ENCODE measurements around the gene SYNE3. TPM values are rescaled to one million over a fixed set of nuclear protein-coding genes. Genes with fewer than 3 reads are reported as not detected.

Gene SYNE3
- total and polyA plus RNA-seq, 10 of the 15 experiments (the other 5 are each of a cell fraction or from before 2014, with no cell fraction given) = 1.4 to 44.1 (median 13.4) TPM

DNA sequence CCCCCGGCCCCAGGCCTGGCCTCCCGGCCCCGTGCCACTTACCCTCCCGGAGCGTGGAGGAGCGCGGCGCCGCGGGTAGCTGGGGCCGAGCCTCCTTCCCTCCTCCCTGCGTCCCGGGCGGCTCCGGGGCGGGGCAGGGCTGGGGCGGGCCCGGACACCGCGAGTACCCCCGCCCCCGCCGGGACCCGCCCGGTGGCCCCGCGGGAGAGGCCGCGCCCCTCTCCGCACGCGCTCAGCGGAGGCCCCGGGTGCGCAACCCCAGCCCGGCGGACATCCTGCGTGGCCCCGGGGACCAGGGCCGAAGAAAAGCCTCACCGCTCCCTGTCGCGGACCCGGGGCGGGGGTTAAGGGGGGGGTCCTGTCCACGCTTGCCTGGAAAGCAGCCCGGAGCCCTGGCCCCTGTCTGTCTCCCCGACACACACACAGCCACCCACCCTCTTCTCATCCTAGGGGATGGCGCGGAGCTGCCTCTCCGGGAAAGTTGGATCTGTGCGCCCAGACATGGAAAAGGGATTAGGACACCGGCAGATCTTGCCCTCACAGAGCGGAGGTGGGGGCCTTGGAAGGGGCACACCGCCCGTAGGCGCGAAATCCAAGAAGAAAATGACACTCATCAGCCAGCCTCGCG is at the start of gene SYNE3 (continued):
- peak; percentile 21; the same call in 1 of the 2 replicates for TF ChIP-seq MXI1 (IDR thresholded peaks at IDR 0.05; ENCODE audit: low read depth, low read length)
- TF ChIP-seq ZBED1 (IDR thresholded peaks at IDR 0.05; ENCODE audit: borderline replicate concordance) = no peak
- TF ChIP-seq, protein P1, sequence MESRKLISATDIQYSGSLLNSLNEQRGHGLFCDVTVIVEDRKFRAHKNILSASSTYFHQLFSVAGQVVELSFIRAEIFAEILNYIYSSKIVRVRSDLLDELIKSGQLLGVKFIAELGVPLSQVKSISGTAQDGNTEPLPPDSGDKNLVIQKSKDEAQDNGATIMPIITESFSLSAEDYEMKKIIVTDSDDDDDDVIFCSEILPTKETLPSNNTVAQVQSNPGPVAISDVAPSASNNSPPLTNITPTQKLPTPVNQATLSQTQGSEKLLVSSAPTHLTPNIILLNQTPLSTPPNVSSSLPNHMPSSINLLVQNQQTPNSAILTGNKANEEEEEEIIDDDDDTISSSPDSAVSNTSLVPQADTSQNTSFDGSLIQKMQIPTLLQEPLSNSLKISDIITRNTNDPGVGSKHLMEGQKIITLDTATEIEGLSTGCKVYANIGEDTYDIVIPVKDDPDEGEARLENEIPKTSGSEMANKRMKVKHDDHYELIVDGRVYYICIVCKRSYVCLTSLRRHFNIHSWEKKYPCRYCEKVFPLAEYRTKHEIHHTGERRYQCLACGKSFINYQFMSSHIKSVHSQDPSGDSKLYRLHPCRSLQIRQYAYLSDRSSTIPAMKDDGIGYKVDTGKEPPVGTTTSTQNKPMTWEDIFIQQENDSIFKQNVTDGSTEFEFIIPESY (IDR thresholded peaks at IDR 0.05) = no peak
- no peak for TF ChIP-seq RCOR1 (conservative IDR thresholded peaks at IDR 0.05; ENCODE audit: low read depth, low read length)
- TF ChIP-seq EZH2 (IDR thresholded peaks at IDR 0.05; ENCODE audit: borderline replicate concordance, control insufficient read depth, low read depth, low read length) = no peak
- TF ChIP-seq BHLHE40 (IDR thresholded peaks at IDR 0.05; ENCODE audit: borderline replicate concordance in 1 of 2, low read depth in 2 of 2, low read length in 1 of 2) = peak; percentile 59 to 81; a peak in 3 of 4 replicates
- no peak for TF ChIP-seq CREB1 (IDR thresholded peaks at IDR 0.05; ENCODE audit: low read depth)
- peak in 1 of 2 experiments; percentile 74; a peak in 1 of 3 replicates for TF ChIP-seq EGR1 (IDR thresholded peaks at IDR 0.05; ENCODE audit: borderline replicate concordance in 1 of 2, low read depth in 2 of 2, low read length in 2 of 2)
- no peak for TF ChIP-seq E2F4 (IDR thresholded peaks at IDR 0.05; ENCODE audit: low read depth, low read length)
- TF ChIP-seq, protein P2, sequence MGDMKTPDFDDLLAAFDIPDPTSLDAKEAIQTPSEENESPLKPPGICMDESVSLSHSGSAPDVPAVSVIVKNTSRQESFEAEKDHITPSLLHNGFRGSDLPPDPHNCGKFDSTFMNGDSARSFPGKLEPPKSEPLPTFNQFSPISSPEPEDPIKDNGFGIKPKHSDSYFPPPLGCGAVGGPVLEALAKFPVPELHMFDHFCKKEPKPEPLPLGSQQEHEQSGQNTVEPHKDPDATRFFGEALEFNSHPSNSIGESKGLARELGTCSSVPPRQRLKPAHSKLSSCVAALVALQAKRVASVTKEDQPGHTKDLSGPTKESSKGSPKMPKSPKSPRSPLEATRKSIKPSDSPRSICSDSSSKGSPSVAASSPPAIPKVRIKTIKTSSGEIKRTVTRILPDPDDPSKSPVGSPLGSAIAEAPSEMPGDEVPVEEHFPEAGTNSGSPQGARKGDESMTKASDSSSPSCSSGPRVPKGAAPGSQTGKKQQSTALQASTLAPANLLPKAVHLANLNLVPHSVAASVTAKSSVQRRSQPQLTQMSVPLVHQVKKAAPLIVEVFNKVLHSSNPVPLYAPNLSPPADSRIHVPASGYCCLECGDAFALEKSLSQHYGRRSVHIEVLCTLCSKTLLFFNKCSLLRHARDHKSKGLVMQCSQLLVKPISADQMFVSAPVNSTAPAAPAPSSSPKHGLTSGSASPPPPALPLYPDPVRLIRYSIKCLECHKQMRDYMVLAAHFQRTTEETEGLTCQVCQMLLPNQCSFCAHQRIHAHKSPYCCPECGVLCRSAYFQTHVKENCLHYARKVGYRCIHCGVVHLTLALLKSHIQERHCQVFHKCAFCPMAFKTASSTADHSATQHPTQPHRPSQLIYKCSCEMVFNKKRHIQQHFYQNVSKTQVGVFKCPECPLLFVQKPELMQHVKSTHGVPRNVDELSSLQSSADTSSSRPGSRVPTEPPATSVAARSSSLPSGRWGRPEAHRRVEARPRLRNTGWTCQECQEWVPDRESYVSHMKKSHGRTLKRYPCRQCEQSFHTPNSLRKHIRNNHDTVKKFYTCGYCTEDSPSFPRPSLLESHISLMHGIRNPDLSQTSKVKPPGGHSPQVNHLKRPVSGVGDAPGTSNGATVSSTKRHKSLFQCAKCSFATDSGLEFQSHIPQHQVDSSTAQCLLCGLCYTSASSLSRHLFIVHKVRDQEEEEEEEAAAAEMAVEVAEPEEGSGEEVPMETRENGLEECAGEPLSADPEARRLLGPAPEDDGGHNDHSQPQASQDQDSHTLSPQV (IDR thresholded peaks at IDR 0.05) = 0 out of 2 replicates have a peak, but pooled peaks have one; percentile 30
- TF ChIP-seq IKZF2 (IDR thresholded peaks at IDR 0.05) = peak; percentile 20 to 24; a peak in 1 of 4 replicates
- TF ChIP-seq PAX5 (IDR thresholded peaks at IDR 0.05; ENCODE audit: borderline replicate concordance, low read depth, low read length) = no peak

Measured in GM12878 (cell line).